Ishikawa (cell line): ENCODE results near the gene TSNAX.

Source experiments
- CREB1 ChIP-seq: IDR thresholded peaks from 2 replicates; pipeline ENCODE4 v1.6.1; 2012; ENCODE audit warnings: low read depth
- EGR1 ChIP-seq: IDR thresholded peaks from 2 replicates; pipeline ENCODE4 v1.6.1; 2012
- EP300 ChIP-seq: IDR thresholded peaks from 2 replicates; pipeline ENCODE4 v1.6.1; 2012; ENCODE audit warnings: borderline replicate concordance
- MAX ChIP-seq: IDR thresholded peaks from 2 replicates; pipeline ENCODE4 v1.6.1; 2012
- NFIC ChIP-seq: IDR thresholded peaks from 2 replicates; pipeline ENCODE4 v1.6.1; 2012
- REST ChIP-seq: IDR thresholded peaks from 2 replicates; pipeline ENCODE4 v1.6.1; 2012; ENCODE audit warnings: low read depth, mild to moderate bottlenecking
- TAF1 ChIP-seq: IDR thresholded peaks from 2 replicates; pipeline ENCODE4 v1.6.1; 2012; ENCODE audit warnings: low read depth, mild to moderate bottlenecking
- USF1 ChIP-seq: IDR thresholded peaks from 2 replicates; pipeline ENCODE4 v1.6.1; 2012
- YY1 ChIP-seq: IDR thresholded peaks from 2 replicates; pipeline ENCODE4 v1.6.1; 2012; ENCODE audit warnings: low read depth

- no peak for TF ChIP-seq TAF1
- TF ChIP-seq EGR1: no peak
- no peak for TF ChIP-seq YY1
- no peak for TF ChIP-seq EP300
- no peak for TF ChIP-seq MAX
- no peak for TF ChIP-seq REST
- no peak for TF ChIP-seq CREB1
- TF ChIP-seq NFIC: no peak
- TF ChIP-seq USF1: no peak
Measured at GRCh38 chr1:231584117-231584516, 55.6 kb downstream of the TSNAX start.
